Endothelial cell of umbilical vein (primary cell): ENCODE data around the gene GCM1. TPM values are rescaled to one million over a fixed set of nuclear protein-coding genes. Genes with fewer than 3 reads are reported as not detected.

ENCODE experiments used
- BruUV-seq: library from RNA; stranded (reverse); fragments of 400-500 nt; replicated peaks from 2 replicates; lab custom pipeline; 2021; lab: Mats Ljungman, UMichigan
- CTCF ChIA-PET: fragments of 300-600, 350-600 bp; sonication (Branson Sonifier 250); formaldehyde crosslinking; loops from one replicate; lab custom pipeline; 2021; ENCODE audit warnings: antibody characterized with exemption, inconsistent platforms; lab: Charles Lee
- POLR2A ChIA-PET: fragments of 300-600, 350-600 bp; sonication (Branson Sonifier 250); formaldehyde crosslinking; loops from one replicate; lab custom pipeline; 2021; ENCODE audit warnings: antibody characterized with exemption, inconsistent platforms; lab: Charles Lee
- DNase-seq: peaks from one replicate; pipeline ENCODE4 v3.0.0-alpha.2; 2011; ENCODE audit warnings: low read depth, low spot score
- FAIRE-seq: peaks from 2 replicates; lab custom pipeline; 2011; peaks lifted over from hg19 to GRCh38; lab: Jason Lieb, UNC
- H2AFZ ChIP-seq: 2 replicates; pipeline ENCODE4 v1.6.0; 2012; ENCODE audit warnings: low read depth, low read length, control low read depth, inconsistent platforms
- H3K27ac ChIP-seq: 2 replicates; pipeline ENCODE4 v1.5.1; 2011; ENCODE audit warnings: low read depth, mild to moderate bottlenecking, control low read depth, low read length, moderate library complexity; ENCODE audit not compliant: insufficient read depth
- H3K27me3 ChIP-seq, 2 experiments: 2 replicates each; pipeline versions ENCODE4 v1.6.0 to v1.6.1; 2011; ENCODE audit warnings: low read length in 2 of 2, mixed read lengths in 1 of 2; ENCODE audit not compliant: control insufficient read depth in 2 of 2, insufficient read depth in 2 of 2
- H3K36me3 ChIP-seq, 2 experiments: 2 replicates in 1 of 2; 3 replicates in 1 of 2; pipeline ENCODE4 v1.5.1; 2011; ENCODE audit warnings: low read length in 2 of 2, mild to moderate bottlenecking in 1 of 2, moderate library complexity in 1 of 2; ENCODE audit not compliant: control insufficient read depth in 2 of 2, insufficient read depth in 2 of 2; ENCODE audit errors: extremely low read depth in 1 of 2
- H3K4me1 ChIP-seq: 3 replicates; pipeline ENCODE4 v1.5.1; 2011; ENCODE audit warnings: mild to moderate bottlenecking, low read length; ENCODE audit not compliant: control insufficient read depth, insufficient read depth; ENCODE audit errors: extremely low read depth
- H3K4me2 ChIP-seq: 2 replicates; pipeline ENCODE4 v1.6.1; 2011; ENCODE audit warnings: low read length, control low read depth, mixed read lengths; ENCODE audit not compliant: insufficient read depth
- H3K4me3 ChIP-seq, 3 experiments: fragments of 200-600 bp in 1 of 3; sonication (generic), shearing (Covaris generic) in 1 of 3; replicated peaks in 1 of 3; 2 replicates each; pipeline ENCODE4 v1.5.1; 2011 to 2016; ENCODE audit warnings: control low read depth in 3 of 3, low read length in 3 of 3, mild to moderate bottlenecking in 2 of 3, inconsistent platforms in 1 of 3, low read depth in 1 of 3, moderate library complexity in 1 of 3; ENCODE audit not compliant: insufficient read depth in 1 of 3
- H3K79me2 ChIP-seq: 2 replicates; pipeline ENCODE4 v1.6.0; 2012; ENCODE audit warnings: low read length, inconsistent platforms; ENCODE audit not compliant: control insufficient read depth, insufficient read depth
- H3K9ac ChIP-seq: replicated peaks from 2 replicates; pipeline ENCODE3; 2011; ENCODE audit warnings: low read length, control low read depth; ENCODE audit not compliant: insufficient read depth; ENCODE audit errors: extremely low read depth
- H3K9me1 ChIP-seq: replicated peaks from 3 replicates; pipeline ENCODE4 v1.6.0; 2011; ENCODE audit warnings: mild to moderate bottlenecking, low read length; ENCODE audit not compliant: control insufficient read depth, insufficient read depth; ENCODE audit errors: extremely low read depth
- H3K9me3 ChIP-seq: replicated peaks from 2 replicates; pipeline ENCODE4 v1.5.1; 2012; ENCODE audit warnings: low read length, inconsistent platforms; ENCODE audit not compliant: control insufficient read depth, insufficient read depth
- H4K20me1 ChIP-seq: replicated peaks from 2 replicates; pipeline ENCODE3; 2011; ENCODE audit warnings: mild to moderate bottlenecking, low read length; ENCODE audit not compliant: control insufficient read depth, insufficient read depth; ENCODE audit errors: extremely low read depth
- CTCF ChIP-seq, 2 donors: IDR thresholded peaks; 1 replicate in 1 of 2; 2 replicates in 1 of 2; pipeline ENCODE4 v1.5.1; 2011; ENCODE audit warnings: low read length in 2 of 2, mild to moderate bottlenecking in 2 of 2, moderate library complexity in 2 of 2, control low read depth in 1 of 2, inconsistent platforms in 1 of 2, low read depth in 1 of 2; ENCODE audit not compliant: insufficient read depth in 1 of 2; ENCODE audit errors: extremely low read depth in 1 of 2
- EZH2 ChIP-seq: IDR thresholded peaks from 2 replicates; pipeline ENCODE4 v1.6.1; 2012; ENCODE audit warnings: borderline replicate concordance, low read depth, mild to moderate bottlenecking, moderate library complexity, low read length, inconsistent platforms; ENCODE audit not compliant: severe bottlenecking
- FOS ChIP-seq: IDR thresholded peaks from 2 replicates; pipeline ENCODE4 v1.6.1; 2011; ENCODE audit warnings: mild to moderate bottlenecking, low read length, moderate library complexity, borderline replicate concordance; ENCODE audit not compliant: insufficient read depth
- GATA2 ChIP-seq: IDR thresholded peaks from 2 replicates; pipeline ENCODE4 v1.7.0; 2011; ENCODE audit warnings: low read depth, mild to moderate bottlenecking, moderate library complexity, mixed read lengths, low read length; ENCODE audit not compliant: insufficient read length, insufficient read depth
- JUN ChIP-seq: IDR thresholded peaks from 2 replicates; pipeline ENCODE4 v1.6.1; 2011; ENCODE audit warnings: borderline replicate concordance, low read depth; ENCODE audit not compliant: insufficient read length, insufficient read depth
- MAX ChIP-seq: IDR thresholded peaks from 2 replicates; pipeline ENCODE4 v1.6.1; 2011; ENCODE audit not compliant: insufficient read depth, insufficient read length
- MYC ChIP-seq: IDR thresholded peaks from one replicate; pipeline ENCODE4 v1.6.1; 2011; ENCODE audit warnings: mild to moderate bottlenecking, low read depth, low read length
- POLR2A ChIP-seq: IDR thresholded peaks from 2 replicates; pipeline ENCODE4 v1.6.1; 2012; ENCODE audit warnings: low read depth, mild to moderate bottlenecking, control low read depth, low read length
- POLR2AphosphoS5 ChIP-seq: IDR thresholded peaks from 2 replicates; pipeline ENCODE4 v1.6.1; 2012; ENCODE audit warnings: low read depth, mild to moderate bottlenecking, control low read depth, low read length, moderate library complexity; ENCODE audit not compliant: insufficient read depth
- dilution Hi-C: fragments of 300-500 bp; cut with MboI; formaldehyde crosslinking; loops from one replicate; pipeline ENCODE4 v1.15.0; 2019; ENCODE audit warnings: low sequenced_read_pairs; ENCODE audit not compliant: extremely low pct_ligation_motif_present
- intact Hi-C: fragments of 100-400 bp; cut with micrococcal nuclease; formaldehyde crosslinking; loops from one replicate; pipeline ENCODE4 v1.10.0; 2022
- polyA plus RNA-seq, 4 experiments: library from polyadenylated mRNA; depleted of rRNA in 3 of 4; stranded (reverse) in 3 of 4; unstranded in 1 of 4; fragments of >200 nt; gene quantifications; 2 replicates each; pipeline versions ENCODE4 v1.2.1 to v1.2.3, GENCODE V29; 2011 to 2012; ENCODE audit warnings: missing spikeins in 1 of 4
- total RNA-seq: library from RNA; stranded (reverse); gene quantifications from 2 replicates; pipeline ENCODE4 v1.2.3, GENCODE V29; 2021

The GCM1 gene
- total and polyA plus RNA-seq, 2 donors (not counting 3 experiments of a cell fraction or from before 2014, with no cell fraction given): not detected

- H3K9ac ChIP-seq: no peak overlapping the region
- H2AFZ ChIP-seq: no peak overlapping the region
- H3K27ac ChIP-seq: no peak overlapping the region
- ChIA-PET POLR2A (no interaction called here), CTCF (interaction anchor here (0.7 kb wide), 1 partner anchor 398 kb away, joined by 3 read pairs; no protein-coding TSS in a partner anchor)
- peaks cover 21 to 35% of the 10 kb centered on the region in 2 experiments for H3K36me3 ChIP-seq
- dilution Hi-C loops (no loop called here), intact Hi-C loops (no loop called here)
- no TSS peak for BruUV-seq
- H3K27me3 ChIP-seq: no peaks in the 10 kb centered on the region
- FAIRE-seq (no peak), DNase-seq (no peak)
- H3K4me1 ChIP-seq: no peaks in the 10 kb centered on the region
- no peaks in the 10 kb centered on the region for H4K20me1 ChIP-seq
- H3K9me3 ChIP-seq: no peaks in the 10 kb centered on the region
- H3K9me1 ChIP-seq: no peaks in the 10 kb centered on the region
- no peak for TF ChIP-seq GATA2
- no peak for TF ChIP-seq MAX
- TF ChIP-seq MYC: no peak
- no peak for TF ChIP-seq EZH2
- no peak for TF ChIP-seq FOS
- TF ChIP-seq POLR2A: no peak
- TF ChIP-seq CTCF (IDR thresholded peaks at IDR 0.05; ENCODE audit: extremely low read depth in 1 of 2, insufficient read depth in 1 of 2, low read depth in 1 of 2, low read length in 2 of 2): no peak
- no peak for TF ChIP-seq POLR2AphosphoS5
- TF ChIP-seq JUN: no peak
- H3K79me2 ChIP-seq: no peaks in the 10 kb centered on the region
- H3K4me3 ChIP-seq: no peak overlapping the region
- no peak overlapping the region for H3K4me2 ChIP-seq
Observed at GRCh38 chr6:53095716-53096115, 52.9 kb downstream of the GCM1 start.
